Esophagus squamous epithelium (tissue), 5 donors: ENCODE results near the gene OPTC. TPM values are rescaled to one million over a fixed set of nuclear protein-coding genes. Genes with fewer than 3 reads are reported as not detected.

Experiments
- DNase-seq: peaks from one replicate; lab custom pipeline; 2025; lab: John Stamatoyannopoulos, UW
- H3K27ac ChIP-seq, 4 donors: fragments of 200-600 bp; sonication (generic); one replicate each; pipeline ENCODE4 v1.5.1; 2016 to 2019; ENCODE audit warnings: mild to moderate bottlenecking in 1 of 4
- H3K27me3 ChIP-seq, 4 donors: fragments of 200-600 bp; sonication (generic); 1 replicate in 3 of 4; 2 replicates in 1 of 4; pipeline versions ENCODE4 v1.5.1 to v1.6.0; 2017 to 2021; ENCODE audit warnings: antibody characterized with exemption in 1 of 4
- H3K36me3 ChIP-seq, 3 donors: fragments of 200-600 bp; sonication (generic); one replicate each; pipeline ENCODE4 v1.5.1; 2016 to 2019
- H3K4me1 ChIP-seq, 3 donors: fragments of 200-600 bp; sonication (generic); one replicate each; pipeline ENCODE4 v1.5.1; 2017 to 2019
- H3K4me3 ChIP-seq, 4 donors: fragments of 200-600 bp; sonication (generic); 1 replicate in 3 of 4; 2 replicates in 1 of 4; pipeline ENCODE4 v1.5.1; 2016 to 2019; ENCODE audit warnings: mild to moderate bottlenecking in 2 of 4, moderate library complexity in 1 of 4
- H3K9me3 ChIP-seq, 3 donors: fragments of 200-600 bp; sonication (generic); one replicate each; pipeline ENCODE4 v1.5.1; 2016 to 2019
- POLR2A ChIP-seq, 4 donors: fragments of 450-650 bp; IDR thresholded peaks; one replicate each; pipeline ENCODE4 v1.6.1; 2017; ENCODE audit warnings: antibody characterized with exemption in 4 of 4, mild to moderate bottlenecking in 4 of 4, moderate library complexity in 3 of 4
- WGBS, 2 donors: methylation state at CpG; one replicate each; pipeline ENCODE4 v1.1.5; 2018; 5-methylcytosine and 5-hydroxymethylcytosine counted together
- intact Hi-C: fragments of 100-400 bp; cut with DNase I; formaldehyde crosslinking; loops from one replicate; pipeline ENCODE4 v1.15.0; 2022
- total RNA-seq, 4 donors: library from RNA; depleted of rRNA; stranded (reverse); fragments of >200 nt; gene quantifications; one replicate each; pipeline ENCODE4 v1.1.0, GENCODE V29; 2016
- TF ChIP-seq, protein P1 (sequence below), 6 experiments: fragments of 450-650 bp in 4 of 6; fragments of 200-600 bp in 2 of 6; sonication (generic) in 2 of 6; IDR thresholded peaks; one replicate each; pipeline ENCODE4 v1.5.1; 2016 to 2019; ENCODE audit warnings: antibody characterized with exemption in 6 of 6, mild to moderate bottlenecking in 4 of 6, moderate library complexity in 4 of 6
- donor health status: DM: yes; HTN: yes; CAD: no.

OPTC gene
- total RNA-seq, 4 donors from 2014 or later: not detected

DNA sequence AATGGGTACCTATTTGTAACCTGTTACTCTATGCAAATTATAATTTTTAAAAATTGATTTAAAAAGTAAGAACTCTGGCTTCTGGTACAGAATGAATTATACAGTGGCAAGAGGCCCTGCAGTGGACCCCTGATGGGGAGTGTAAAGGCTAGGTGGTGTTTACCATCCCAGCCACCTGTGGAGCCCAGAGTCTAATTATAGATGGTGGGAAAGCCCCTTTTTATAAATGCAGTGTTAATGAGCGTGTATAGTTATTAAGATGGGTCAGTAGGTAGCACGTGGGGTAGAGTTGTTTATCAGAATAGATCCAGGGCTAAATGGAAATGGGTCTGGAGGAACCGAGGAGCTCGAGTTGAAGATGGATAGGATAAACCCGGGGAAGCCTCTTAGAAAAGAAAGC, 32.2 kb upstream of the OPTC start:
- Histone ChIP-seq H3K9me3 (no peaks in the 10 kb centered on the region), H3K36me3 (no peaks in the 10 kb centered on the region), H3K27ac (peak overlapping the region in 1 of 4 donors; percentile 92), H3K27me3 (peaks cover 0 to 17% (median 0%) of the 10 kb centered on the region in 4 donors), H3K4me1 (peaks cover 10 to 45% (median 35%) of the 10 kb centered on the region in 3 donors), H3K4me3 (no peak overlapping the region)
- TF ChIP-seq POLR2A (IDR thresholded peaks at IDR 0.05): no peak
- TF ChIP-seq, protein P1, sequence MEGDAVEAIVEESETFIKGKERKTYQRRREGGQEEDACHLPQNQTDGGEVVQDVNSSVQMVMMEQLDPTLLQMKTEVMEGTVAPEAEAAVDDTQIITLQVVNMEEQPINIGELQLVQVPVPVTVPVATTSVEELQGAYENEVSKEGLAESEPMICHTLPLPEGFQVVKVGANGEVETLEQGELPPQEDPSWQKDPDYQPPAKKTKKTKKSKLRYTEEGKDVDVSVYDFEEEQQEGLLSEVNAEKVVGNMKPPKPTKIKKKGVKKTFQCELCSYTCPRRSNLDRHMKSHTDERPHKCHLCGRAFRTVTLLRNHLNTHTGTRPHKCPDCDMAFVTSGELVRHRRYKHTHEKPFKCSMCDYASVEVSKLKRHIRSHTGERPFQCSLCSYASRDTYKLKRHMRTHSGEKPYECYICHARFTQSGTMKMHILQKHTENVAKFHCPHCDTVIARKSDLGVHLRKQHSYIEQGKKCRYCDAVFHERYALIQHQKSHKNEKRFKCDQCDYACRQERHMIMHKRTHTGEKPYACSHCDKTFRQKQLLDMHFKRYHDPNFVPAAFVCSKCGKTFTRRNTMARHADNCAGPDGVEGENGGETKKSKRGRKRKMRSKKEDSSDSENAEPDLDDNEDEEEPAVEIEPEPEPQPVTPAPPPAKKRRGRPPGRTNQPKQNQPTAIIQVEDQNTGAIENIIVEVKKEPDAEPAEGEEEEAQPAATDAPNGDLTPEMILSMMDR (IDR thresholded peaks at IDR 0.05): no peak
- DNase-seq: no peak
- intact Hi-C loops: no loop called here
- WGBS, 2 donors: 30 to 37% methylated on average over 5 of the region's 5 CpGs

DNA sequence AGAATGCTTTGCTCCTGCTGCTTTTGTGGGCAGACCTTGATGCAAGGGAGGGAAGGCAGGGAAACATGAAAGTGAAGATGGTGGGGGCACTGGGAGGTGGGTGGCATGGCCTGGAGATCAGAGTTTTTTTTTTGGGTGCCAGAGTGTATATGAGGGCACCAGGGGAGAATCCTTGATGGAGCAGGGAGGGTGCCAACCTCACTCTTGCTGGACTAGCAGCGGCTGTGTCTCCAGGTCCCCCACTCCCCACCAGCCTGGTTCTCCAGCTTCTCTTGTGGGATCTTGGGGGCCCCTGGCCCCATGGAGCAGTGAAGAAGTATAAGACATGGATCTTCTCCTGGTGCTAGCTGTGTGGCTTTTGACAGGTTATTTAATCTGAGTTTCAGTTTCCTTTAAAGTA, 31.8 kb upstream of the OPTC start:
- Histone ChIP-seq H3K9me3 (no peaks in the 10 kb centered on the region), H3K4me3 (no peak overlapping the region), H3K27ac (peak overlapping the region in 2 of 4 donors; percentile 89 to 92), H3K27me3 (peaks cover 0 to 17% (median 0%) of the 10 kb centered on the region in 4 donors), H3K36me3 (no peaks in the 10 kb centered on the region), H3K4me1 (peaks cover 12 to 49% (median 39%) of the 10 kb centered on the region in 3 donors)
- intact Hi-C loops: no loop called here
- TF ChIP-seq POLR2A (IDR thresholded peaks at IDR 0.05): no peak
- TF ChIP-seq, protein P1 (IDR thresholded peaks at IDR 0.05): no peak
- WGBS, 2 donors: 80 to 100% methylated on average over 1 of the region's 1 CpG
- no peak for DNase-seq

DNA sequence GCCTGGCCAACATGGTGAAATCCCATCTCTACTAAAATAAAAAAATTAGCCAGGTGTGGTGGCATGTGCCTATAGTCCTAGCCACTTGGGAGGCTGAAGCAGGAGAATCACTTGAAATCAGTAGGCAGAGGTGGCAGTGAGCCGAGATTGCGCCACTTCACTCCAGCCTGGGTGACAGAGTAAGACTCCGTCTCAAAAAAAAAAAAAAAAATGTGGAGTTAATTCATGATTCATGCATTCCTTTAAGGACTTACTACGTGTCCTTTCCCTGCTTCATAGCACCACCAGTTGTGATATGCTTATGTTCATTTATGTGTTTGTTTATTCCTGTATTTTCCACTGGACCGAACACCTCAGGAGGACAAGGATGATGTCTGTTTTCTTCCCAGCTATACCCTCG, 31.1 kb upstream of the OPTC start:
- H3K4me3 ChIP-seq: no peak overlapping the region
- intact Hi-C loops: no loop called here
- peak overlapping the region; percentile 73 to 98 (median 90) for H3K27ac ChIP-seq
- H3K4me1 ChIP-seq: peaks cover 12 to 56% (median 41%) of the 10 kb centered on the region in 3 donors
- 40 to 47% methylated on average over 6 of the region's 6 CpGs for WGBS, 2 donors
- H3K27me3 ChIP-seq: peaks cover 0 to 17% (median 0%) of the 10 kb centered on the region in 4 donors
- no peaks in the 10 kb centered on the region for H3K9me3 ChIP-seq
- no peaks in the 10 kb centered on the region for H3K36me3 ChIP-seq
- TF ChIP-seq, protein P1 (IDR thresholded peaks at IDR 0.05): no peak
- TF ChIP-seq POLR2A (IDR thresholded peaks at IDR 0.05): no peak
- DNase-seq: no peak

DNA sequence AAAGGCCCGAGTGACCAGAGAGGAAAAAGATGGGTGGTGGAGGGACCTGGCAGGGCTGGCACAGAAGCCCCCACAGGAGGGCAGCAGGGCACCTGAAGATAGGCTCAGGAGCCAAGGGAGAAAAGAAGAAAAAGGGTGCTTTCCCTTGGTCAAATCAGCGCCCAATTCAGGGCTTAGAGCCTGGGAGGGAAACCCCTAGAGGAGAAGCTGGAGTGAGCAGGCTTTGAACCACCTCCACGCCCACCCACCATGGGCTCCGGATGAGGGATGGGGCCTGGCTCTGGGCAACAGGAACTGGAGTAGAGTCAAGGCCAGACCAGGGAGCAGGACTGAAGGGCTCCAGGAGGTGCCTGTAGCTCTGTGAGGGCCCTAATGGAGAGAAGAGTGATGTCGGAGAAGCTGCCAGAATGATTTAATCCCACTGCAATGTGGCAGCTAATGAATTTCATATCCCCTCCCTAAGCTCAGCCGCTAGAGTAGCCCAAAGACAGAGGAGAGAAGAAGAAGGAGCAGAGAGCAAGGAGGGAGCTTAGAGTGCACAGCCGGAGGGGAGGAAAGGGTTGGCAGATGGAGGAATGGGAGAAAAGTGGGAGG, 30.4 kb upstream of the OPTC start:
- DNase-seq: no peak
- TF ChIP-seq, protein P1 (IDR thresholded peaks at IDR 0.05): peak in 1 of 6 experiments; percentile 37
- no peak for TF ChIP-seq POLR2A (IDR thresholded peaks at IDR 0.05)
- peaks cover 0 to 17% (median 0%) of the 10 kb centered on the region in 4 donors for H3K27me3 ChIP-seq
- no peaks in the 10 kb centered on the region for H3K36me3 ChIP-seq
- H3K27ac ChIP-seq: peak overlapping the region; percentile 73 to 98 (median 90)
- H3K4me1 ChIP-seq: peaks cover 12 to 60% (median 41%) of the 10 kb centered on the region in 3 donors
- intact Hi-C loops: no loop called here
- no peak overlapping the region for H3K4me3 ChIP-seq
- WGBS, 2 donors: 35 to 48% methylated on average over 7 of the region's 7 CpGs
- no peaks in the 10 kb centered on the region for H3K9me3 ChIP-seq

DNA sequence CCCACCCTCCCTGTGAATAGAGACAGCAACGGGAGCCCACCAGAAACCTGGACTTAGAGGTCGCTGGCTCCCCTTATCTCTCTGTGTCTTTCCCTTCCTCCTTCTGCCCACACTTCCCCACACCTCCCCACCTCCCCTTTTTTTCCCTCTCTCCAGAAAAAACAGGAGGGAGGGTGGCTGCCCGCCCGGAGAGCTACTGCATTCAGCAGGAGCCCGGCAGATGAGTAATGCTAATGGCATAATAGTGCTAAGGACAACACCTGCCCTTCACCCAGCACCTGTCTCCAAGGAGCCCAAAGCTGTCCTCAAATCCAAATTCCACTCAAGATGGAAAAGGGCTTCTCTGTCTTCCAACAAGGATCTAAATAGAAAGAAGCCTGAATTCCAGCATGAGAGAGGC, 29.7 kb upstream of the OPTC start:
- H3K27me3 ChIP-seq: peaks cover 0 to 17% (median 0%) of the 10 kb centered on the region in 4 donors
- no peaks in the 10 kb centered on the region for H3K36me3 ChIP-seq
- peak overlapping the region; percentile 73 to 98 (median 90) for H3K27ac ChIP-seq
- TF ChIP-seq, protein P1 (IDR thresholded peaks at IDR 0.05): no peak
- no peak for TF ChIP-seq POLR2A (IDR thresholded peaks at IDR 0.05)
- H3K4me3 ChIP-seq: no peak overlapping the region
- no peaks in the 10 kb centered on the region for H3K9me3 ChIP-seq
- peaks cover 12 to 60% (median 41%) of the 10 kb centered on the region in 3 donors for H3K4me1 ChIP-seq
- WGBS, 2 donors: 39 to 42% methylated on average over 4 of the region's 5 CpGs
- DNase-seq: no peak
- intact Hi-C loops: no loop called here
